ENCODE data around the gene SH3BP4.

The SH3BP4 gene

GRCh38 chr2:234967201-234967869 is 15.5 kb downstream of the SH3BP4 start:
- no peak for FAIRE-seq

- FAIRE-seq, result no peak
Observed at GRCh38 chr2:234967870-234968208, 16.0 kb downstream of the SH3BP4 start.

- no peak for FAIRE-seq
Observed at GRCh38 chr2:234968631-234969305, 17.0 kb downstream of the SH3BP4 start.

DNA sequence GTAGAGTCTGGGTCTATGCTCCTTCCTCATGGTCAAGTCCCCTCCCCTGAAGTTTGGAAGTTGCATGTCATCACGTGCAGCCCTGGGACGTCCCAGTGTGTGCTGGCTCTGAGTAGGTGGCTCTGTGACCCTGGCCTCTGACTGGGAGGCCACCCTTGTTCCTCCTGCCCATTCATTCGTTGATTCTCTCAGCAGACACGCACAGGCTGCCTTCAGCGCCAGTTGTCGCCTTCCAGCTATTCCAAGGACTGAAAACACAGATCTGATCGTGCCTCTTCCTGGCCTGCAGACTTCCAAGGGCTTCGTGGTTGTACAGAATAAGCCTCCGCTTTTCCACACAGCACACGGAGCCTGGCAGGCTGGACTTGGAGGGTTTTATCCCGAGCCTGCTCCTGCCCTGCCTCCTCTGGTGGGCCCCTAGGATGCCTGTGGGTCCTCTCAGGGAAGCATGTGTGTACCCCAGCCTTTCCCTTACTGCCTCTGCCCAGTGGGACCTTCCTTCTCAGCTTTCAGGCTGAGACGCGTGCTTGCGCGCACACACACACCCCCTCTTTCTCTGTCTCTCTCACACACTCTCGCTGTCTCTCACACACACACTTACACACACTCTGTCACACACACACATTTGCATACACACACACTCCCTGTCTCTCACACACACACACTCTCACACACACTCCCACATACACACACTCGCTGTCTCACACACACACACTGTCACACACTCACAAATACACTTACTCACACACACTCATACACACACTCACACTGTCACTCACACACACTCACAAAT is 17.7 kb downstream of the SH3BP4 start:
- FAIRE-seq, result no peak

DNA sequence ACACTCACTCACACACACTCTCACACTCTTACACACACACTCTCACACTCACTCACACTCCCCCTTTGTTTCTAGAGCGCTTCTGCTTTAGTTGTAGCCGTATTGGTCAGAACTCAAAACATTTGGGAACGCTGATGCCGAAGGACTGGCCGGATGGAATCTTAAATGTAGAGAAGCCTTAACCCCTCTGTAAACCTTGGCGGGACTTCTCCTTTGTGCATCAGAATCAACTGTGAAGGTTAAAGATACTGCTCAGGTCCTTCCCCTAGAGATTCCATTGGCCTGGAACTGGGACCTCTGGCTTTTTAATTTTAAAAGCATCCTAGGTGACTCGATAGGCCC is 18.3 kb downstream of the SH3BP4 start:
- no peak for FAIRE-seq

DNA sequence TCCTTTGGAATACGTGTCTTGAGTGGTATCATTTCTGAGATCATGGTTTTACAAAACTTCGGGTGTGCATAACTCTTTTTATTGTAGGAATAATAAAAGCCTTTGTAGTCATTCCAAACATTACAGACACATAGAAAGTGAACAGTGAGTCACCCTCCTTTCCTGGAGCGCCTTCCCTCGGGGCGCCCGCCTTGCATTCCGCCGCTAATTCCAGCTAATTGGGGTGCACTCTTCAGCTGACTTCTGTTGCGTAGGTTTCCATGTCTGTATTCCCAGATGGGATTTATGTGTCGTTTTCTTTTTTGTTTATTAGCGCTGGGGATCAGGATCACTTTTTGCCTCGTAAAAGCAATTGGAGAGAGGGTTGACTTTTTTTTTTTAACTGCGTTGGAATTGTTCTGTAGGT is 18.7 kb downstream of the SH3BP4 start:
- no peak for FAIRE-seq

GRCh38 chr2:234971496-234971895 is 19.7 kb downstream of the SH3BP4 start:
- no peak for FAIRE-seq

DNA sequence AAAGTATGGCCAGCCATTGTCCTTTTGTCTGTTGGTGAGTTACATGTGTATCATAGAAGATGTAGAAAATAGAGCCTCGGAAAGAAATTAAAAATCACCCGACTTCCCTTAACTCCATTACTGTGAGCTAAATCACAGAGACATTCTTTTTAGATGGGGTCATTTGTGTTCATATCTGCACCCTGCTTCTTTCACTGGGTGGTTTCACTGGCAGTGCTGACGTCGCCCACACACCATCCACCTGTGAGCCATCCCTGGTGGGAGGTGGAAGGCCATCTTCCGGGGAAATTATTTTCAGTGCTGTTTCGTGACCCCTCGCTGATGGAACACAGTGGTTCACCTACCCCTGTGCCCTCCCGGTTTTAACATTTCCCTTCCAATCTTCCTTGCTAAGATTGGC is 21.2 kb downstream of the SH3BP4 start:
- FAIRE-seq, result no peak

DNA sequence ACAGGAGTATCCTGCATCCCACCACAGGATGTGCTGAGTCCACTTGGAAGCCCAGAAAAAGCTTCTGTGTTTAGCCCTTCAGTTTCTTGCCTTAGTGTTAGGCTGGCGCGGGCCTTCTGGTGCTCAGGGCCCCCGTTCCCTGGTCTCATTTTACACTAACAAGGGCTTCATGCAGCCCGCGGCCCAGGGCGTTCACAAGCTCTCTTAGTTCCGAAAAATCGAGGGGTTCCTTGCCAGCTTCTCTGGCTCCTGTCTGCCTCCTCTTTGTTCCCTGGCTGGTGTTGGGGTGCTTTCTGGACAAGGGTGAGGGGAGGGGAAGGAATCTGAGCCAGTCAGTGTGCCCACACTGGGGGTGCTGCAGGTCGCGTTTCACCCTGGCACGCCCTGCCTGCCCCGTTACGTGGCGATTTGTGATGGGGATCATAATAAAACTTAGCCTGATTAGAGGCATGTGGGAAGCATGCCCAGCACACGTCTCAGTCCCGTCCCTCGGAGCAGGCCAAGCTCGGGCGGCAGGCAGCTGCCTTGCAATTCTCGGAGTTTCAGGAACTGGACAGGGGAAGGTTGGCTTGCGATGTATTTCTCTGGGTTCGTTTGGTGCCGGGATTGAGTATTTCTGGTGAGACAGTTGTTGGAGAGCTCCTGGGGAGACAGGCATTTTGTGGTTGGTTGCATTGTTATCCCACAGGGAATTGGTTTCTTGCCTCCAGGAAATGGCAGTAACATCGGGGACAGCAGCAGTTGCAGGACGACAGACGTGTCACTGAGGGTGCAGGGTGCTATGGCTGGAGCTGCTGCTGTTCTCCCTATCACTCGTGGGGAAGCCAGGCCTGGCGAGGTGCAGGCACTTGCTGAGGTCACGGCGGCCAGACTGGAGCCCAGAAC is 22.9 kb downstream of the SH3BP4 start:
- FAIRE-seq, result no peak

- FAIRE-seq, result no peak
Observed at GRCh38 chr2:234975611-234976010, 23.8 kb downstream of the SH3BP4 start.

DNA sequence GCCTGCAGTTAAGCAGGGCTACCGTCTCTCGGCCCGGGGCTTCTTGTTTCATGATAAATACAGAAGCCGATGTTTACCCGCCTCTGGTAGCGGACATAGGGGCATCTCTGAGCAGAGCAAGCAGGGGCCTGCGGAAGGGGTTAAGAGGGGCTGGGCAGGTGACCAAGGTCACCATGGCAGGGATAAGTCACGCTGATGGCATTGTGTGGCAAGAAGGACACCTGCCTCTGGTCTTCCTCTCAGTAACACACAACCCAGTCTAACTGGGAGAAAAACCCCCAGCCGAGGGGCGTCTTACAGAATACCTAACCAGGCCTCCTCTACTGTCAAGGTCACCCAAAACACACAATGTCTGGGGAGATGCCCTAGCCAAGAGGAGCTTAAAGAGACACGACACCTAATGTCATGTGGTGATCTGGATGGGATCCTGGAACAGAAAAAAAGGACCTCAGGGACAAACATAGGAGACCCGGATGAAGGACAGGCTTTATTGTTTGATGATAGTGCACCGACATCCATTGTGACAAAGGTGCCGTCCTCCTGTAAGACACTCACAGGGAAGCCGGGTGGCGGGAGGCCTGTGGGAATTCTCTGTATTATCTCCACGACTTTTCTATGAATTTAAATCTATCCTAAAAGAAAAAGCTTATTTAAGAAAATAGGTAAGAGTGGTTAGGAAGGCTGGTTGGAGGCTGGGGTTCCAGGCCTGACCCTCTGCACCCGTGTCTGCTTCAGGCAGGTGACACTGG is 24.8 kb downstream of the SH3BP4 start:
- no peak for FAIRE-seq

GRCh38 chr2:234977228-234977679 is 25.4 kb downstream of the SH3BP4 start:
- FAIRE-seq, result no peak

GRCh38 chr2:234978466-234979203 is 26.8 kb downstream of the SH3BP4 start:
- FAIRE-seq, result no peak

DNA sequence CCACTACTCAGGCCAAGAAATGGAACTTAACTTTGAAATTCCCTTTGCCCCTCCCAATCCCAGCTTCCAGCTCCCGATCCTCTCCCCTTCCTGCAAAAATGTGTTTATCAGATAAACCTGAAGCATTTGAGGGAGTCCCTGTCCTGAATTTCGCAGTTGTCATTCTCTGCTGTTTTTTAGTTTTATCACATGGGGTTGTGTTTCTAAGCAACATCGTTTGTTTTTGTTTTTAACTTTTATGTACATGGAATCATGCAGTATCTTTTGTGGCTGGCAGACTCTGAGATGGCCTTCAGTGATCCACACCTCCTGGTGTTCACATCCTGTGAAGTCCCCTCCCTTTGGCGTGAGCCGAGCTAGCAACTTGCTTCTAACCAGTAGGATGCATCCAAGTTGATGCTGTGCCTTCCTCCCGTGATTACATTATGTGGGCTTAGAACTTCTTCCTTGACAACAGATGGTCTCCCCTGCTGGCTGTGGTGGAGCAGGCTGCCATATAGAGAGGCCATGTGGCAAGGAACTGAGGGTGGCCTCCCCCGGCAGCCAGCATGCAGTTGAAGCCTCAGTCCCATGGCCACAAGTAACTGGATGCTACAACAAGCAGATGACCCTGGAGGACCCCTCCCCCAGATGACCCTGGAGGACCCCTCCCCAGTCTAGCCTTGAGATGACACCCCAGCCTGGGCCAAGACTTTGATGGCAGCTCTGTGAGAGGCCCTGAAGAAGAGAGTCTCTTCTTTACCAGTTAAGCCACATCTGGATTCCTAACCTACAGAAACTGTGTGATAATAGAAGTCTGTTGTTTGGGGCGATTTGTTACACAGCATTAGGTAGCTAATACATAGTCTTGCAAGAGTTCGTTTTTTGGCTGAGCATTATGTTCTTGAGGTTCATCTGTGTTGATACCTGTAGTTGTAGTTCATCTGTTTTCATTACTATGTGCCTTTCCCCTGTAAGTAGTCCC is 27.7 kb downstream of the SH3BP4 start:
- no peak for FAIRE-seq

- FAIRE-seq, result no peak
Observed at GRCh38 chr2:234980451-234981187, 28.8 kb downstream of the SH3BP4 start.

- FAIRE-seq, result no peak
Observed at GRCh38 chr2:234981197-234982095, 29.6 kb downstream of the SH3BP4 start.

- no peak for FAIRE-seq
Observed at GRCh38 chr2:234982096-234982834, 30.4 kb downstream of the SH3BP4 start.
